ENCODE measurements around the gene TEX13A.
A peak's percentile ranks its signal among the peaks of the same experiment; 100 is the strongest.

TEX13A gene

DNA sequence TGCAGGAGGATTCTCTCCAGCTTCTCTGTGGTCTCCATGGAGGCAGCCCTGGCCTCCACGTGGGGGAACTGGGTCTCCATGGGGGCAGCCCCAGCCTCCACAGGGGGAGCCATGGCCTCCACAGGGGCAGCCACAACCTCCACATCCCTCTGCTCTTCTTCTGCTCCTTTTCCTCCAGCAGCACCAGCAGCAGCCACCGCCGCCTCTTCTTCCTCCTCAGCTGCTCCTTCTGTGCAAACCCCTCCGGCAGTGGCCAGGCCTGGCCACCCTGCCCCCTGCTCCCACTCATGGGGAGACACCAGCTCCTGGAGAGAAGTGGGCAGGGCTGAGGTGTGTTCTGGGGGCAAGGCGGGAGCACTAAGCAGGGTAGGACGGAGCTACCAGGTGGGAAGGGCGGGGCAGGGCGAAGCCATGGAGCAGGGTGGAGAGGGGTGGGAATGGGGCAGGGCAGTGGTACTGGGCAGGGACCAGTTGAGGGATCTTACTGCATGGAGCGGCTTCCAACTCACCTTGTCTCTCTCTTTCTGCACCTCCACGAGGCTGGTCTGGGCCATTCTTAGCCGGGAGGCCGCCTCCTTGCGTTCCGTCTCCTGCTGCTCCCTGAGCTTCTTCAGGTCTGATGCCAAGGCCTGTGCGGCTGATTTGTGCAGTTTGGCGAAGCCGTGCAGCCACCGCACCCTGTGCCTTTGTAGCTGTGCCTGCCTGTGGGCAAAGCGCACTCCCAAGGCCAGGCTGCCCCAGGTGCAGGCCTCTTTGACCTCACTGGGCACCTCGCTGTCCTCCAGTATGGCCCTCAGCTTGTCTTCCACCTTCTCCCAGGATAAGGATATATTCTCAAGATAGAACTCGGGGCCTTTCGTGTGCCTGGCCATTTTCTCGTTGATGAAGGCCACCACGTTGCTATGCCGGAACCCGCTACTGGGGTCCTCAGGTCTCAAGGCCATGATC, 766 bp downstream of the TEX13A start:
- no peak for DNase-seq
- no peak for TF ChIP-seq POLR2A (IDR thresholded peaks at IDR 0.05; ENCODE audit: low read length)
- TF ChIP-seq GATA1 (IDR thresholded peaks at IDR 0.05; ENCODE audit: low read depth, low read length), result no peak

DNA sequence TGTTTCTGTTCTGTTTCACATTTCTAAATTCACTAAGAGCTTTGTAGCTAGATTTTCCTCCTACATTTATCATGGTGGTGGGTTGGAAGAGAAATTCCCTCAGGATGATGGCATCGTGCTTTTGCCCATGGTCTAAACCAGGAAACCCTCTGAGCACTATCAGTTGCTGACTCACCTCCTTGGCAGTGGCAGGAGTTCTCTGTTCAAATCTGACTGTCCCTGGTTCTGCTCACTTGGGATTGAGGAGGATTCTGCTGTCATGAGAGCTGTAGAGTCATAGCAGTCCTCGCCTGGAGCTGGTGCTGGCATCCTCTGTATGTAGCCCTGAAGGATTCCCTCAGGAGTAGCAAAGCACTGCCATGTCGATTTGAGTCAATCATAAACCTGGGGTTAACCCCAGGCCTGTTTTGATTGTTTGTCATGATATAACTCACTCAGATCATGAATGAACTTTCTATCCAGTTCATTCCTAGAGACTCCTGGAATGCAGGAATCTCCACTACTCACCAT, 9.4 kb downstream of the TEX13A start:
- TF ChIP-seq GATA1 (IDR thresholded peaks at IDR 0.05; ENCODE audit: low read depth, low read length) (no peak), POLR2A (IDR thresholded peaks at IDR 0.05; ENCODE audit: low read length) (no peak)
- no peak for DNase-seq

DNA sequence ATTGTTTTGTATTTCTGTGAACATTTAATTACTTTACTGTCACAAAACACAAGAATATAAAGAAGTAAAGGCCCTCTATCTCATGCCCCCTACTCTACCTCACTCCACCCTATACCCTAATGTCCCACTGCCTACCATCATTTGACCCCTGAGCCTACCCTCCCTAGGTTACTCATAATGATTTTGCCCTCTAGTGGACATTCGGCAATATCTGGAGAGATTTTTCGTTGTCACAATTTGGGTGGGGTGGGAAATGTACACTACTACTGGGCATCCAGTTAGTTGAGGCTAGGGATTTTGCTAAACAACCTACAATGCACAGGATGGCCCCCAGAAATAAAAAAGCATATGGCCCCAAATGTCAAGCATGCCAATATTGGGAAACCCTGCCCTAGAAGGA, 10.2 kb downstream of the TEX13A start:
- DNase-seq, result no peak
- TF ChIP-seq POLR2A (IDR thresholded peaks at IDR 0.05; ENCODE audit: low read length) (no peak), GATA1 (IDR thresholded peaks at IDR 0.05; ENCODE audit: low read depth, low read length) (no peak)

DNA sequence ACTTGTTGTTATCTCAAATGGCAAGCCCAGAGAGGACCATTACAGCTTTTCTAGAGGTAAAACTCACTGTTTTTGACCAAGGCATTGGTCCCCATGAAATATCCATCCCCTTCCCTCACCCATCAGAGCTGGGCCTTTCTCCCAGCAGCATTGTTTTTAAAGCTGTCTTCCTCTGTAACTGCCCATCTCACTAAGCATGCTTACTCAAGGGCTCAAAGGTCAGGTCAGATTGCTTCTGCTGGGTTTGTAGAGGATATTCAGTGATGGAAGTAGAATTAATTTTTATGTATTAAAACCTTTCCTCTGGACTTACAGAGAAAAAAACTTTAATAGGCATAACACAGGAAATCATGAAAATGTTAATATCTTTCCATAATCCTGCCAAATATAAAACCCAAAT, 11.1 kb downstream of the TEX13A start:
- TF ChIP-seq POLR2A (IDR thresholded peaks at IDR 0.05; ENCODE audit: low read length), result no peak
- TF ChIP-seq GATA1 (IDR thresholded peaks at IDR 0.05; ENCODE audit: low read depth, low read length), result no peak
- DNase-seq, result no peak

DNA sequence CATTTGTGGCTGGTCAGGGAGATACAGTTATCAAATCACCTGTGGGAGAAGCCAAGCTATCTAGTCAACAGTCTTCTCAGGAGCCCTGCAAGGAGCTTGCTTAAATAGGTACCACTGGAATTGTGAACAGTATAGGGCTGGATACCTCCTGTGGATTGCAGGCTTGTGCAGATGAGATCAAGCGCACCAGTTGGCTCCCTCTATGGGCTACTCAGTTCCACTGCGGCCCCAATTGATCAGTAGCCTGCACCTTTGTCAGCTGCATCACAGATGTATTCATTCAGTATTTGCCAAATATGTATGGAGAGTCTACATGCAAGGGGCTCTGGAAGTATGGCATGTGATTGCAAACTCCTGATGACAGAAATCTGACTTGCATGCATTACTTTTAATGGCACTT, 28.6 kb downstream of the TEX13A start:
- DNase-seq, result no peak
- TF ChIP-seq GATA1 (IDR thresholded peaks at IDR 0.05; ENCODE audit: low read depth, low read length), result no peak
- no peak for TF ChIP-seq POLR2A (IDR thresholded peaks at IDR 0.05; ENCODE audit: low read length)

DNA sequence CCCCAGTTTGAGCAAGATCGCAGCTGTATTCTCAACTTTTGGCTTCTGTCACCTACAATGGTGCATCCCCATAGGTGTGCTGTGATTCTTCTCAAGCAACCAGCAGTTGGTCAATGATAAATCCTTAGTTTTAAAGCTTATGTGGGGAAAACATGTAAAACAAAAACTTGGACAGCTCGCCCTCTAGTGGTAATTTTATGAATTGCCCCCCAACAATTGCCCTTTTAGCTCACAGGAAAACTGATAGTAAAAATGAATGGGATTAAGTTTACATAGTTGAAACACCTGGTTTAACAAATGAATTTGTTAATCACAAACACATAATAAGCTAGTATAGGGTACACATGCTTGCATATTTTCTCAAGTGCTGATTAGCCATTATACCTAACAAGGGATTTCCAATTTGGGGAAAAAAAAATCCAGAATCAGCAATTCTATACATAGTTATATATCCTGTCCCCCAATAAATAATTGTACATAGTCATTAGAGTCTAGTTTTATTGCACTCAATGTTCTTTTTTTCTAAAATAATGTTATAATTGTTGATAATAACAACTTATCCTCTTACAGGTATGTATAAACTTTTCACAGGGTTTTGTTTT, 30.1 kb downstream of the TEX13A start:
- DNase-seq, result peak; percentile 1 to 32

DNA sequence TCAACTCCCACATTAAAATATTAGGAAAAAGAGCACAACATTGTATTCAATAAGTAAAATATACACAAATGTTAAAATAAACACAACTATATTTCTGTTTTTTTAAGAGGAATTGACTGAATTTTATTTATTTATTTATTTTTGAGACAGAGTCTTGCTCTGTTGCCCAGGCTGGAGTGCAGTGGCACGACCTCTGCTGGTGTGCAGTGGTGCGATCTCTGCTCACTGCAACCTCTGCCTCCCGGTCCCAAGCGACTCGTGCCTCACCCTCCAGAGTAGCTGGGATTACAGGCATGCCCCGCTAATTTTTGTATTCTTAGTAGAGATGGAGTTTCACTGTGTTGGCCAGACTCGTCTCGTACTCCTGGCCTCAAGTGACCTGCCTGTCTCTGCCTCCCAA, 31.4 kb downstream of the TEX13A start:
- TF ChIP-seq GATA1 (IDR thresholded peaks at IDR 0.05; ENCODE audit: low read depth, low read length), result no peak
- no peak for TF ChIP-seq POLR2A (IDR thresholded peaks at IDR 0.05; ENCODE audit: low read length)
- no peak for DNase-seq

More for the DNA sequence above, 30.1 kb downstream of the TEX13A start:
- TF ChIP-seq GATA1 (IDR thresholded peaks at IDR 0.05; ENCODE audit: low read depth, low read length) (no peak), POLR2A (IDR thresholded peaks at IDR 0.05; ENCODE audit: low read length) (no peak)

DNA sequence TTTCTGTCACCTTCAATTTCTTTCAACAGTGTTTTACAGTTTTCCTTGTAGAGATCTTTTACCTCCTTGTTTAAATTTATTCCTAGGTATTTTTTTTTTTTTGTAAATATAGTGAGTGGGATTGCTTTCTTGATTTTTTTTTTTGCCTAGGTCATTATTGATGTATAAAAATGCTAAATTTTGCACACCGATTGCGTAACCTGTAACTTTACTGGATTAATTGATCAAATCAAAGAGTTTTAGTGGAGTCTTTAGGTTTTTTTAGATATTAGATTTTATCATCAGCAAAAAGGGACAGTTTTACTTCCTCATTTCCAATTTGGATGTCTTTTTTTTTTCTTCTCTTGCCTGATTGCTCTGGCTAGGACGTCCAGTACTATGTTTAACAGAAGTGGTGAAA, 40.9 kb downstream of the TEX13A start:
- no peak for DNase-seq
- TF ChIP-seq POLR2A (IDR thresholded peaks at IDR 0.05; ENCODE audit: low read length) (no peak), GATA1 (IDR thresholded peaks at IDR 0.05; ENCODE audit: low read depth, low read length) (no peak)

DNA sequence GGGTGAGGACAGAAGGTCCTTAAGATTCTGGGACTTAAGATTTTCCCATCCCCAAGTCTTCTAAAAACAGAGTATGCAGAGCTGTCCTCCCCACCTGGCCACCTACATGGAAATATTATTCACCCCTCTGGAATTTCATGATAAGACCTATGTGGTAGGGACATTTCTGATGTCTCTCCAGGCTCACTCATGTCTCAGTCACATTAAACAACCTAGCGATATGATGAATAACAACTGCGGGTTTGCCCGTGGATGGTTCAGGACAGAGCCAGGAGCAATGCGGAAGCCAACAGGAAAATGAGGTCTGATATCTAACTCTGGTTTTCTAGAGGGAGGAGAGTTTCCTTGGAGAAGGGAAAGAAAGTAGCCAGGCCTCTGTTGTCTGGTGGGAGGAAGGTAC, 47.4 kb downstream of the TEX13A start:
- DNase-seq, result no peak
- TF ChIP-seq POLR2A (IDR thresholded peaks at IDR 0.05; ENCODE audit: low read length), result no peak
- no peak for TF ChIP-seq GATA1 (IDR thresholded peaks at IDR 0.05; ENCODE audit: low read depth, low read length)
